Raji (cell line): Measurements from ENCODE around the gene TNKS1BP1.

Experiments used
- POLR2A ChIP-seq: IDR thresholded peaks from 2 replicates; pipeline ENCODE4 v1.6.1; 2011; ENCODE audit warnings: low read depth, low read length, control low read depth; ENCODE audit not compliant: insufficient read depth

TNKS1BP1 gene

DNA sequence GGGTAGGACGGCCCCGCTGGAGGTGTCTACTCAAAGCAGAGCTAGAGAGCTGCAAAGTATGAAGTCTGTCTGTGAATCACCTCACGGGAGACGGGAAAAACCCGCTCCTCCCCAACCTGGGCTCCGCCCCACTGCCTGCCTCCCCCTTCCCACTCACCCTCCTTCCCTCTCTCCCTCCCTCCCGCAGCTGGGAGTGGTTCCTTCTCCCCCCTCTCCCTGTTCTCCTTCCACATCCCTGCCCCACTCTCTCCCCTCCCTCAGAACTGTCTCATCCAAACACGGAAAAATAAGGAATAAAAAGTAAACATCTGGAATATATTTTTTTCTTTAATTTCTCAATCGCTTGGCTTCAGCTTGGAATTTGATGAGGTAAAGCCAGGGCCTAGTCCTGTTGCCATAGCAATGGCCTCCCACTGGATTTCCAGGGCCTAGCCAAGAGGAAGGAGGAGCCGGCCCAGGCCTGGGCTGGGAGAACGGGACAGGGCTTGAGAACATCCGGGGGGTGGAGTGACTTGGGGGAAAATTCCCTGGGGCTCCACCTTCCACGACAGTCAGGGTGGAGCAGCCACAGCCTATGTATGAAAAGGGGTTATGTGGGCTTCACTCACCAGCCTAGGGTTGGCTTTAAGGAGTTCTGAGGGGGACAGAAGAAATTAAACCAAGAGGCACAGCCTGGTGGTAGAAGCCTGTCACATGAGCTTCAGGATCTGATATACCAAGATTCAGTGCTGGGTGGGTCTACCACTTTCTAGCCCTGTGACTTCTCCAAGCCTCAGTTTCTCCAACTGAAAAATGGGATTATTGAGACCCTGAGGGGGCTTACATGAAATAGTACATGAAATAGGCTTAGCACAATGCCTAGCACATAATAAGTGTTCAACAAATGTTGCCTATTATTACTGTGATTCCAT lies 2.2 kb downstream of the TNKS1BP1 start:
- no peak for TF ChIP-seq POLR2A

DNA sequence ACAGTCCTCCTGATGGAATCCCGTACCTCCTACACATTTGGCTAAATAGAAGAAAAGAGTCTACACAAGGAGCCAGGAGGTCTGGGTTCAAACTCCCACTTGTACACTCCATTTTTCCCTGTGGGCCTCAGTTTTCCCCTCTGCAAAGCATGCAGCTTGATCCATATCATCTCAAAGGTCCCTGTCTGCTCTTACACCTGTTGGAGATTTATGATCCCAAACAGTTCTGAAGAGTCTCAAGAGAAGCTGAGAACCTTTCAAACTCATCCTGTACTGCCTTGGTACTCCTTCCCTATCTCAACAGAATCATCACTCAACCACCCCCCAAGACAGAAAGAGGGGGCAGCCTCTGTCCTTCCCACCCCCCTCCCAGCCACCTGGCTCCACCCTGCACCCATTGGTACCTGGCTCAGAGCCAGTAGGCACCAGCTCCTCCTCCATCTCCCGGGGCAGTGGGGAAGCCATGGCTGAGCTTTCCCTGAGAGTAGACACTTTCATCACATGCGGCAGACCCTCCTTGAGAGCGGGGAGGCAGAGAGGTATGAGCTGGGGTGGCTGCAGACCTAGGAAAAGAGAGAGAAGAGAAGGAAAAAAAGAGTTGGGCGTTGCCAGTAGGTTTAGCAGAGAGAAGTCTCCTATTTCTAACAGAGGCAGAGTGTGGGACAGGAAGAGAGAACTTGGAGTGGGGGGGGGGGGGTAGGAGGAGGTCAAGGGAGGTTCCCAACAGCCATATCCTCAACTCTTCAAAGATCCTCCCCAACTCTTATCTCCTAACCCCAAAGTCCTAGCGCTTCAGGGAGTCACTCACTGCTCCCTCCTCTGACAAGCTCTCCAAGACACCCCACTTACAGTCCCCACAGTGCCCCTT lies 3.1 kb downstream of the TNKS1BP1 start:
- no peak for TF ChIP-seq POLR2A

DNA sequence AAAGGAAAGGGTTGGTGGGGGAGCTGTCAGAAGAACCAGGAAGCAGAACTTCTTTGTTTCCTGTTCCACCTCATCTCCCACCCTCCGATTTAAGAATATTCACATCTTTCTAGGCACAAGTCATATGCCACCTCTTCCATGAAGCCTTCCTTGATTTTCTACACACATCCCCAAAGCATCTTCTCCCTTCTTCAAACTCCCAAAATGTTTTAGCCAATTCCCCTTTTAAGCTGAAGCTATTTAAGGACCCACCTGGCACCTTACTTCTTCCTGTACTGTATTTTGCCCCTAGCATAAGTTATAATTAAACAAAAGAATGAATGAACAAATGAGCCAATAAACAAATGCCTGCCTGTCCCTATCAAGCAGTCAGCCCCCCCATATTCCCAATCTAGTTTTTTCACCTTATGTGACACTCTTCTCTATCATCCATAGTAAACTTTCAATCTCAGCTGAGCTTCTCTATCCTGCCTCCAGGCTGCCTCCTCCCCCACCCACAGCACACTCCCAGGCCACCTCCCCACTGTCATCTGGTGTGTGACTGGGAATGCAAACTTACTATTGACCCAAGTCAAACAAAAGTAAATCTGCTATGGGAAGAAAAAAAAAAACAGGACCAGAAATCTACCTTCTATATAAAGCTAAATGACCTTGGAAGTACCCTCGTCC lies 3.9 kb downstream of the TNKS1BP1 start:
- TF ChIP-seq POLR2A = no peak

DNA sequence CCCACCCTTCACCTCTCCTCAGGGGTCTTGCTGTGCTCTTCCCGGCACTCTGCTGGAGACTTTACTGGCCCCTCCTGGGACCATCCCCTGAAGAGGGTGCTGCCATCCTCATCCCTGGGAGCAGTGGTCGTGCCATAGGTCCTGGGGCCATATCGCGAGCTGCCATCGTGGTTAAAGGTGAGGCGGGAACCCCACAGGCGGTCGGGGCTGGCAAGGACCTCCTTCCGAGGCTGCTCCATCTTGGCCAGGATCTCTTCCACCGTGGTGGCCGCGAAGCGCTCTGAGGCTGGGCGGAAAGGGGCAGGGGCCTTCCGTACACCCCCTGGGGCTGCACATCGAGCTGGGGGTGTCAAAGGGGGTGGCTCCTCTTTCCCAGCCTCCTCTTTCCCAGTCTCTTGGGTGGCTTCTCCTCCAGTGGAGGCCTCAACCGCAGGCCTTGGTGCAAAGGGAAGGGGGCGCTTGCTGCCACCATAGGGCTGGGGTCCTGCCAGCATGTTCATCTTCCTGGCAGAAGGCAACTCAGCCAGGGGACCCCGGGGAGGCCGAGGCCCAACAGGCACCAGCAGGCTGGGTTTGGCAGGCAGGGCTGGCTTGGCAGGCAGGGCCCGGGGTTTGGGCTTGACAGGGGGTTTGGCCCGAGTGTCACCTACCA lies 4.6 kb downstream of the TNKS1BP1 start:
- TF ChIP-seq POLR2A = no peak

DNA sequence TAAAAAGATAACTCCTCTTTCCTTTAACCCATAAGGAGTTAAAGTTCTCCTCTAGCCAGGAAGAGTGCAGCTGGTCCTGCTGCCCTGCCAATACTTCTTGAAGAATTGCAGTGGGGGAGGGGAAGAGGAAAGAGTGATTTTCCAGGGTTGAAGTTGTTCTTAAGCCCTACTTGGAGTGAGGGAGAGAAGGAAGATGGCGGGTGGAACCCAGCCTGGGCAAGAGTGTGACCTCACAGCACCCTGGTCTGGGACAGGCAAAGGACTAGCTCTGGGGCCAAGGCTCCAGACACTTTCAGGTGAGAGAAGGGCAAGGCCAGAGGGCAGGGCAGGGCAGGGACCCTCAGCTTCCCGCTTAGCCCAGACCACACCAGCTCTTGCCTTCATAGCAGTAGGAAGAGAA lies 6.6 kb downstream of the TNKS1BP1 start:
- no peak for TF ChIP-seq POLR2A

DNA sequence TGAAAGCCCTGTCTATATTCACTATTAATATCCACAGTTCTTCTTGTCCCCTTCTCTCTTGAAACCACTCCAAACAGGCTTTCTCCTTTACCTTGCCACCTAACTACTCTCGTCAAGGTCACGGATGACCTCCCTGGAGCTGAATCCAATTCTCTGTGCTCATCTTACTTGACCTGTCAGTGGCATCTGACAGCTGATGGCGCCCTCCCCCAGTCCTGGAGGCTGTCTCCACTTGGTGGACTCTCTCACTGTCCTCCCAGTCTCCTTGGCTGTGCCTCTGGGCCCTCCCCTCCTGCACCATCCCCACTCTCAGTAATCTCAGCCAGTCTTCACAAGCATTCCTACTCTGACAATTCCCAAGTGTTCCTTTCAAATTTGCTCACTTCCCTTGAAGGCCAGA lies 8.7 kb downstream of the TNKS1BP1 start:
- no peak for TF ChIP-seq POLR2A

DNA sequence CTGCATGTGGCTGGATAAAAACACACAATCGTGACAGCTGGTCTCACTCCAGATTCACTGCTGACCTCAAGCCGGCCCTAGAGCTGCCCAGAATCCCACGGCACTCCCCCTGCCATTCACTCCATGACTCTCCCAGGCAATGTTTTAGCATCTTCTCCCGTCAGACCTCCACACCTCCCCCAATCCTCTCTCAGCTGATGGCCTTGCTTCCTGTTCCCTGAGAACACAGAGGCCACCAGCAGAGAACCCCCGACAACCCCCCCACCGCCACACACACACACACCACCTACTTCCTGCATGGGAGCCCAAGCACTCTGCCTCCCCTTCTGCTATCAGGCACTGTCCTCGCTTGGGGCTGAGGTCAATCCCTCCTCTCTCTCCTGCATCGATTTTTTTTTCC lies 9.3 kb downstream of the TNKS1BP1 start:
- TF ChIP-seq POLR2A = no peak

DNA sequence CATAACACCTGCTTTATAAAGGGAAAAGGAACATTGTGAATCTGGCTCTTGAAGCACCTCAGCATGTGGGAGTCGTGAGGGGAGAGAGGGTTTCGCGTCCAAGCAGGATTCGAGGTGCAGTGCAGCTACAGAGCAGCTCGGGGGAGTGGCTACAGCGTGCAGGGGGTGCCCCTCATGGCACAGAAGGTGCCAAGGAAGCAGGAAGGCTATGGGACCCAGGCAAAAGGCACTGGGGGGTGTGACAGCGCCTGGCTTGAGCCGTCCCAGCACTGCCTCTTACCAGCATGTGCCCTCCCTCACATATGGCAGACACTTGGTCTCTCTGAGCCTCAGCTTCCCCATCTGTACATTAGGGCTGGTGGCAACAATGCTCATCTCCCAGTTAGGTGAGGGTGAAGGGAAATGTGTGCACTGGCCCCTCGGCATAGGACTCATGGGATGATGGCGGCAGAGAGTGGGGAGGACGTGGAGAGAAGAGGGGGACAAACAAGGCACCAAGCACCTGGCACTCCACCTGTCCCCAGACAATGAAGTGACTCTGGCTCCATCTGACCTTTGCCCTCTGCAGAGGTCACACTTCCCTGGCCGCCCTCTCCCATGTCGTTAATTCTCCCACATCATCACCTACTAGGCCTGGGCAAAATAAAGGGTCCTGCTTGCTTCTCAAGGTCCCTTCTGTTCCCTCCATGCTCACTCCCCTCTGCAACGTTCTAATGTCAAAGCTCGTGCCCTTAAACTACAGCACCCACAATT lies 10.4 kb downstream of the TNKS1BP1 start:
- TF ChIP-seq POLR2A = no peak

DNA sequence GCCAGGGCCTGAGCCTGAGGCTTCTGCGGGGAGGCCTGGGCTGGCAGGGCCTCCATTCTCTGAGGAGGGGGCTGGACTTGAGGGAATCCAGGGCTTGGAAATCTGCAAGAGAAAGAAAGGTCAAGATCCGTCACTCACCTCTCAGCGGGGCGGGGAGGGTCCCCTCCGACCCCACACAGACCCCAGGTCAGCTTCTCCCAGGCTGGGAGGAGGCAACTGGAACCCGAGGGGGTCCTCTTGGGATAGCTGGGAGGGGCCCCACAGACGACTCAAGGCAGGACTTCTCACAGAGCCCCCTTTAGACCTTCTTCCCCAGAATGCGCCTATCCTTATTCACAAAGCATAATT lies 11.0 kb downstream of the TNKS1BP1 start:
- TF ChIP-seq POLR2A = no peak

DNA sequence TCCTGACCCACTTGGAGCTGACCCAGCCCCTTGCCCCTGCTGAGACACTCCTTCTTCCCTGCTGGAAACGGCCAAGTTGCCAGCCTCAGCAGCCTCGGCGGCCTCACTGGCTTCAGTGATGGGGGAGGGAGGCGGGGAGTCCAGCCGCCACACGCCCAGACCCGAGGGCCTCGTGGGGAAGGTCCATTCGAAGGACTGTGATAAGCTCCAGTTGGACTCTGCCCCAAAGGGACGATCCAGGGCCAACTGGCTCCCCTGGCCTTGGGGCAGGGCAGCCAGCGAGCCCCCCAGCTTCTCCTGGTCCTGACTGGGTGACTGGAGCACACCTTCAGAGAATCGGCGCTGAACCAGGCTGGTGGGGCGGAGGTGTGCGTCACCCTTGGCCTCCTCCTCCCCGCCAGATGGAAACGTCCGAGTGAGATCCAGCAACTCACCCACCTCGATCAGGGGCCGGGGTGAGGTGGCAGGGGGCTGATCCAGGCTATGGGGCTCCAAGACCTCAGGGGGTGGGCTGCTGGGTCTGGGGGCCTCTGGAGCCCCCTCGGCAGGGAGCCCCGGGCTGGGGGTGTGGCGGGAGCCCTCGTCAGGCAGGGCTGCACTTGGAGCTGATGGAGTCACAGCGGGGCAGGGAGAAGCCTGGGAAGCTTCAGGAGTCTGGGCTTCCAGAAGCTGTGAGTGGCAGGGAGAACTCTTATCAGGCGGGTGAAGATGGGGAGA lies 11.5 kb downstream of the TNKS1BP1 start:
- TF ChIP-seq POLR2A = no peak

DNA sequence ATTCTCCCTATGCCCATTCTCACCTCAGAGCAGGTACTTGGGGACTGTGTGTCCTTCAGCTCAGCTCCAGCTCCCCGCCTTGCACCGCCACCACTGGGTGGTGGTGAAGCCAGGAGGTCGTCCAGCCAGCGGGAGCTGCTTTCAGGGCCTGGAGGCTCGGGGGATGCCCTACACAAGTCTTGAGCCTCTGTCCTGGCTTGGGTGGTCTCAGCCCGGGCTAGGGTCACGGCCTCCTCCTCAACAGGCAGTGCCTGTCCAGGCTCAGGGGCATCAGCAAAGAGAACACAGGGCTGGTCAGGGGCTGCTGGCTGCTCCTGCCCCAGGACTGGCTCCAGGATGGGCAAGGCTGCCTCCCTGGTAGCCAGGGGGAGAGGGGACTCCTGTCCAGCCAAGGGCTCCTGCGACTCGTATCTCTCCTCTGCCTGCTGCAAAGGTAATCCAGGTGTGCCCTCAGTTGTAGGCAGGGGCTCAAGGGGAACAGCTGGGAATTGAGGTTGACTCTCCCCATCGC lies 12.2 kb downstream of the TNKS1BP1 start:
- no peak for TF ChIP-seq POLR2A

DNA sequence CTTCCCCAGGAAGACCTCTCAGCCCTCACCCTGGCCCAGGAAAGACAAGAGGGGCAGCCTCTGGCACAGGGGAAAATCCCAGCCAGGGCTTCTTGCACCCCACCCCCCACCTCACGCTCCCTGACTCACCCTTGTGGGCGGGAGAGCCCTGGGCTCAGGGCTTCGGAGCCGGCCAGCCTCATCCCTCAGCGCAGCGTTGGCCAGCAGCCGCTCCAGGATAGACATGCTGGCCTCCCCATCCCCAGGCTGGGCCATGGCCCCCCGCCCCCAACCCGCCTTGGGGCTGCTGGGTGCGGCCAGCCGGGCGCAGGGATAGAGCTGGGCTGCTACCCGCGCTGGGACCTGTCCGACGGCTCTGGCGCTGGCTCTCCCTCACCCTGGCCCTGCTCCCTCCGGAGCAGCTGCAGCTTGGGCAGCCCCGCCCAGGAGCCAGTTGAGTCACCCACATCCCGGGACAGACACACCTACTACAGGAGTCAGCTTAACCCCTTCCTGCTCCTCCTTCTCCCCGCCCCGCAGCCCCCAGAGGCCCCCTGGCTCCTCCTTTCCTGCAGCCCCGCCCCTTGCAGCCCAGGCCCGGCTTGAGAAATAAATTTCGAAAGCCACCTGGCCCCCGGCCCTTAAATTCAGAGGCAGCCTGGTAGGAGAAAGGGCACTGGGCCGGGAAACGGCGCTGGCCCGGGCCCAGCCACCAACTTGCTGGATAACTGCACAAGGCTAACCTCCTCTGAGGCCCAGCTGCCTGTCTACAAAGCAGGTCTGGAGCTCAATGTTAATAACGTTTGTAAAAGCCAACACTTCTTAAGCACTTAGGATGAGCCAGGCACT lies 13.4 kb downstream of the TNKS1BP1 start:
- no peak for TF ChIP-seq POLR2A

DNA sequence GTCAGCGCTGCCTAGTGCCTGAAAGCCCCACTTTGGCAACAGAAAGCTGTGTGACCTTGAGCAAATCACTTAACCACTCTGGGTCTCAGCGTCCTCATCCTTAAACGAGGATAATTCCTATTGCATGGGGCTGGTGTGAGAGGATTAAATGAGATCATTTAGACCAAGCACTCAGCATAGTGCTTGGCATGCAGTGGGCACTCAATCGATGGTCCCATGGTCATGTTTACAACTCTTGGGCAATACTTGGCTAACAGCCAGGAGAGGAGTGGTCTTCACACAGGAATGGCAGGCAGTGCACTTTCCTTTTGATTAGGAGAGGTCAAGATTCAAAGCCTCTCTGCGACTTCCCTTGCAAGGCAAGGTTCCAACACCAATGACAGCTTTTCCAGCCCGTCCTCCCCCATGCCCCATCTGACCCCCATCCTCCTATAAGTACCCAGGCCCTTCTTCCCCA lies 14.1 kb downstream of the TNKS1BP1 start:
- no peak for TF ChIP-seq POLR2A
